Measurements from ENCODE around the gene AUTS2.
A peak's percentile ranks its signal among the peaks of the same experiment; 100 is the strongest.

- TF ChIP-seq ZNF23 (tag by site-specific recombination; IDR thresholded peaks at IDR 0.05; ENCODE audit: borderline replicate concordance) (no peak), ZNF530 (tag by site-specific recombination; IDR thresholded peaks at IDR 0.05; ENCODE audit: low read depth) (no peak), SP3 (tag by site-specific recombination; IDR thresholded peaks at IDR 0.05) (no peak), ZNF623 (tag by site-specific recombination; IDR thresholded peaks at IDR 0.05) (no peak), ZNF211 (tag by site-specific recombination; IDR thresholded peaks at IDR 0.05; ENCODE audit: low read depth) (no peak), ZBTB10 (tag by site-specific recombination; IDR thresholded peaks at IDR 0.05) (peak; percentile 91)
Measured at GRCh38 chr7:69599955-69600709, 1.9 kb downstream of the AUTS2 start.
